CD4-positive, alpha-beta T cell treated with Interleukin-17A for 1 hour (primary cell): ENCODE measurements around the gene INTS4.
"Not testable (repeated sequence)": the region's sequence is repeated elsewhere in the genome, so short reads cannot be mapped to it uniquely, and the experiment has no call there.

Source experiments
- DNase-seq: peaks from one replicate; pipeline ENCODE4 v3.0.0-alpha.2; 2020

The INTS4 gene

DNA sequence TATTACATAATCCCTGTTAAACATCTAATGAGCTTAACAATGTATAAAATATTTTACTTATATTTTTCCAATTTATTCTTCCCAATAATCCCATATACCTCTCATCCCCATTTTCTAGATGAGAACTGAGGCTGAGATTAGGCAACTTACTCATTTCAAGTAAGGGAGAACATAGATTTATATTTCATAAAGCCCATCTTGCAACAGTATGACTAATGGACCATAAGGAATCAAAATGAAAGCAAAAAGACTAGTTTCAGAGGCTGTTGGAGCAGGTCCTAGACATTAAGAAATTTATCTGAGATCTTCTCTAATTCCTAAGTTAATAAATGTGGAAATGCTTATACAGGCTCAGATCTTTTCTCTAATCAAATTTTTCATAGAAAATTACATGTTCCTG, 52.0 kb downstream of the INTS4 start:
- not testable (repeated sequence) for DNase-seq

GRCh38 chr11:77933596-77933995, 60.9 kb downstream of the INTS4 start:
- not testable (repeated sequence) for DNase-seq

DNA sequence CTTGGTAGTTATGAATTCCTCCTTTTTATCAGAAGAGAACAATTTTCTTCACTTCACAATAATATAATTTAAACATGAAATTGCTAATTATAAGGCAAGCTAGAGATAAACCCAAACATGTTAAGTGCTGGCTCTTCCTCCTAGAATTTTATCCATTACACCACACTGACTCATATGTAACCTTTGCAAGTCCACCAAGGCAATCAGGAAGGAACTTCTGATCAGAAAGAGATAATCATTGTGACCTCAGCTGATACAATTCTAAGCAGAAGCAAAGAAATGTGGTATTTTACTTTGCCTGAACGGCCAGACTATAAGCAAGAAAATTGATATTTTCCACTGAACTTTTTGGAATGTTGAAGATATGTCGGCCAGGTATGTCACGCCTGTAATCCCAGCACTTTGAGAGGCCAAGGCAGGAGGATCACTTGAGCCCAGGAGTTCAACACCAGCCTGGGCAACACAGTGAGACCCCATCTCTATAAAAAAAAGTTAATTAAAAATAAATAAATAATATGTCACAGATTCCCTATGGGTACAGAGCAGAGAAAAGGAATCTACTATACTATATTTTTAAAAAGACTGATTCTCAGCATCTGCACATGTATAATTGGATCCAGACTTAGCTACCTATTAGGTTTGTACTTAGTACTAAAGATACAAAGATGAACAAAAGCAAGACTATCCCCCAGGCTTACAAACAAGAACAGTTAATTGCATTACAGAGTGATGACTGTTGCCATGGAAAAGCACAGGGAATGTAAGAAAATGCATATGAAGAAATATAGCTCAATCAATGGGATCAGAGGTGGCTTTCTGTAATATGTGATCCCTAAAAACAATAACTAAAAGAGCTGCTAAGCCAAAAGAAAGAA, 63.9 kb downstream of the INTS4 start:
- not testable (repeated sequence) for DNase-seq

- not testable (repeated sequence) for DNase-seq
Measured at GRCh38 chr11:77917713-77918112, 76.8 kb downstream of the INTS4 start.

DNA sequence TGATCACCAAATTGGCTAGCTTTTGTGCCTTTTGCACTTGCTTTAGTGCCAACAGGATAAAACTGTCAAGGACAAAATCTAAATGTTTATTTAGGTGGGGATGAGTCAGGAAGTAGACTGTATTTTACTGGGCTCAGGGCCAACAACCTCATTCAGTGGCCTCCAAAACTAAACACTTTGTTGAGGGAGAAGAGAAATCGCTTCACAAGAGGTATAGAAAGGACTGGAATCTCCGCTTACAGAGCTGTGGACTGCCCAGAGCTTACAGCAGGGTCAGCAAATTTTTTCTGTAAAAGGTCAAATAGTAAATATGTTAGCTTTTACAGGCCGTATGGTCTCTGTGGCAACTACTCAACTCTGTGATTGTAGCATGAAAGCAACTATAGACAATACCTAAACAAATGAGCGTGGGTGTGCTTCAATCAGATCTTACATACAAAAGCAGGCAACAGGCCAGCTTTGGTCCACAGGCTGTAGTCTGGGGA, 80.1 kb downstream of the INTS4 start:
- not testable (repeated sequence) for DNase-seq

DNA sequence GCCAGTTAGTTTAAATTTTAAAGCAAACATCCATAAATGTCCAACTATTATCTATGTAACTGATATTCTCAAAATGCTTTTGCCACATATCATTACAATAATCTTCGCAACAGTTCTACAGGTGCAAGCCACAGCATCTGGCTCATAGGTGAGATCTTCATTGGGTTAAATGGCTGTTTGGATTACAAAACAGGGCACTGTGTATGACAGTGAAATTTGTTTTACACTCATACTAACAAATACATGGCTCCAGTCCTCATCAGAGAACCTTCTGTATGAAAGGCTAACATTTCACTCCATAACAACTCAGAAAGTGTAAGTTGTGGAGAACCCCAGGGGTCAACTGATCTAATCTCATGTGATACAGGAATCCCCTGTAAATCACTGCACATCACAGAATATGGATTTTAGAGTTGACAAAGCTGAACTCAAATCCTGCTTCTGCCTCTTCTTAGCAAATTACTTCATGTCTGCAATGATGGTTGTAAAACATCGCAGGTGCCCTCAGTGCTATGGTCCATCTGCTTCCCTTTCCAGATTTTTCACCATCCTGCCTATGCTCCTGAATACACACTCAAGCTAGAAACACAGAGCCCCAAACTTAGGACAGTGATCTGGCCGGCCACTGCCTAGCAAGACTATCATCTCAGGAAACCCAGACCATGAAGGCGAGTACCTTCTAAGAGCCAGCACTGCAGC, 80.7 kb downstream of the INTS4 start:
- not testable (repeated sequence) for DNase-seq

- not testable (repeated sequence) for DNase-seq
Measured at GRCh38 chr11:77910828-77911227, 83.6 kb downstream of the INTS4 start.

DNA sequence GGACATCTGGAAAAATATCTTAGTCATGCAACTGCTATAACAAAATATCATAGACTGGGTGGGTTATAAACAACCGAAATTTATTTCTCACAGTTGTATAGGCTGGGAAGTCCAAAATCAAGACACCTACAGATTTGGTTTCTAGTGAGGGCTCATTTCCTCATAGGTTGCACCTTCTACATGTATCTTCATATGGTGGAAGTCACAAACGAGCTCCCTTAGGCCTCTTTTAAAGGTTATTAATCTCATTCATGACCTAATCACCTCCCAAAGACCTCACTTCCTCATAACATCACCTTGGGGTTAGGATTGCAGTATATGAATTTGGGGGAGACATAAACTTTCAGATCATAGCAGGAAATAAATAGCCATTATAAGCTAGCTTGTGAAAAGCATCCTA, 85.2 kb downstream of the INTS4 start:
- DNase-seq: no peak

GRCh38 chr11:77908835-77909234, 85.6 kb downstream of the INTS4 start:
- no peak for DNase-seq

- not testable (repeated sequence) for DNase-seq
Measured at GRCh38 chr11:77894949-77895348, 99.5 kb downstream of the INTS4 start.

GRCh38 chr11:77891703-77892102, 102.8 kb downstream of the INTS4 start:
- DNase-seq: not testable (repeated sequence)

DNA sequence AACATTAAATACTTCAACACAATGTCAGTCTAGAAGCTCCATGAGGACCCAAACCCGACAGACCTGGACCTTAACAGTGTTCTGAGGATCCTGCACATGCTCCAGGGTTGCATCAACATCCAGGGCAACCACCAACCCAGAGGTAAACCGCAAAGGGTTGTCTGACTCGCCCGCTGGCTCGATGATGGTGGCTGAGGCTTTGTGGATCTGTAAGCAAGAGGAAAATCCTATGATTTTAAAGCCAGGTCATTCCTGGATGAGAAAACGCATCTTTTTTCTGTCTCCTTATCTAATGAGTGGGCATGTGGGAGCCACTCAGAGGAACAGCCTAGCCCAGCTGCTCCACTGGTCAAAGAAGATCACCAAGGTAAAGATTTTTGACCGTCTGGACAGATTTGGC, 103.2 kb downstream of the INTS4 start:
- DNase-seq: not testable (repeated sequence)

DNA sequence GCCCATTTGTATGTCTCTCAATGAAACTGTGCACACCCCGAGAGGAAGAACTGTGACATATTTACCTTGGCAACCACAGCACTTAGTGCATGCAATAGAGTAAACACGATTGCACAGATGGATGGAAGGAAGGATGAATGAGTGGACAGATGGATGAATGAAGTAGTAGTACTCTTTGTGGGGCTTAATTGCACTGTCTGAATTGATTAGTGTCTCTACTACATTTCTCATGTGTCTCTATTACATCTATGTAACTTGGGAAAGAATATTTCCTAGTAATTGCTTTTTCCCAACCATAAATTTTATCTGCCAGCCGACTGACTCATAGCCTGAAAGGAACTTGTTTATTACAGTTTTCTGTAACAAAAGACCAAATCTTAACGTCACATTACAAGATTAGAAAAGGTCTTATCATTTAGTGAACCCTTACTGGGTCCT, 103.8 kb downstream of the INTS4 start:
- DNase-seq: not testable (repeated sequence)

- not testable (repeated sequence) for DNase-seq
Measured at GRCh38 chr11:77890100-77890614, 104.3 kb downstream of the INTS4 start.

GRCh38 chr11:77889045-77889444, 105.4 kb downstream of the INTS4 start:
- not testable (repeated sequence) for DNase-seq

GRCh38 chr11:77886401-77886800, 108.1 kb downstream of the INTS4 start:
- no peak for DNase-seq

DNA sequence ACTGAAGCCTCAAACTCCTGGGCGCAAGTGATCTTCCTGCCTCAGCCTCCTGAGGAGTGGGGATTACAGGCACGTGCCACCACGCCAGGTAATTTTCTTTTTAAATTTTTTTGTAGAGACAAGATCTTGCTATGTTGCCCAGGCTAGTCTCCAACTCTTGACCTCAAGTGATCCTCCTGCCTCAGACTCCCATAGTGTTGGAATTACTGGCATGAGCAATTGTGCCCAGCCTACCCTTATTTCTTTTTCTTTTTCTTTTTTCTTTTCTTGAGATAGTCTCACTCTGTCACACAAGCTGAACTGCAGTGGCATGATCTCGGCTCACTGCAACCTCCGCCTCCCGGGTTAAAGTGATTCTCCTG, 109.7 kb downstream of the INTS4 start:
- DNase-seq: no peak

DNA sequence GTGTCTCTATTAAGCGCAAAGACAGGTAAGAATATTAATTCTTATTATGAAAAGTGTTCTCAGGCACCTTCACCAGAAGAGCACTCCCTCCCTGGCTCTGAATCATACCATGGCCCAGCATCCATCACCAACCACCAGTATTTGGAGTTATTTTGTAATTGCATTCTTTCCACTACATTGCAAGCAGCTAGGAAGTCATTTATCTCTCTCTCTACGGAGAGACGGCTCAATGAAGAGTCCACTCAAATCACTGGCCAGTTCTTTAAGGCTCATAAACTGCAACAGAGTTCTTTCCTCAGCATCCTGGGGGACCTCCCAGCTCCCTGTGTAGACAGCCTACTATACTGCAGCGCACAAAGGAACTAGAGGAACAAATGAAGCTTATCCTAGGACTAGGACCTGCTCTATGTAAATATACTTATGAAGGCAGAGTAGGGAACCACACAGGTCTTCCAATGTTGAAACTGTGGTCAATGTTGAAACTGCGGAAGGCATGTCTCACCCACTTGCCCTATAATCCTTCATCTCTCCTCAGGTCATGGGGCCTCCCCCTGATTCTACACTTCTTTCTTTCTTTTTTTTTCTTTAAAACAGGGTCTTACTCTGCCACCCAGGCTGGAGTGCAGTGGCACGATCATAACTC, 110.2 kb downstream of the INTS4 start:
- no peak for DNase-seq

- no peak for DNase-seq
Measured at GRCh38 chr11:77883775-77884174, 110.7 kb downstream of the INTS4 start.

GRCh38 chr11:77882396-77882795, 112.1 kb downstream of the INTS4 start:
- no peak for DNase-seq

DNA sequence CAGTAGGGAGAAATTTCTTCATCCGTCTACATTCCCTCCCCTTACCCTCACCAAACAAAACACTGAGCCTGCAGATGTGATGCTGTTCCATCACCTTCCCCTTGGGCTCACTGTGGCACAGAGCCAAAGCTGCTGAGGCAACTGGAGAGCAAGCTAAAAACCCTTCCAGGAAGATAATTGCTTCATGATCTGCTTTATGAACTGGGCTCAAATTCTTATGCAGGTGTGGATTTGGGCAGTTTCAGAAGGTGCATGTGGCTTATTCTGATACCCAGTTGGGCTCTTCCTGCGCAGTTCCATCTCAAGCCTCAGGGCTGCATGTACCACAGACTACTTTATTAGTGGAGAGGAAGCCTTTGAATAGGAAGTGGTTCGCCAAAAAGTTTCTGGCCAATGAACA, 115.2 kb downstream of the INTS4 start:
- no peak for DNase-seq

- DNase-seq: not testable (repeated sequence)
Measured at GRCh38 chr11:77878247-77878646, 116.2 kb downstream of the INTS4 start.

DNA sequence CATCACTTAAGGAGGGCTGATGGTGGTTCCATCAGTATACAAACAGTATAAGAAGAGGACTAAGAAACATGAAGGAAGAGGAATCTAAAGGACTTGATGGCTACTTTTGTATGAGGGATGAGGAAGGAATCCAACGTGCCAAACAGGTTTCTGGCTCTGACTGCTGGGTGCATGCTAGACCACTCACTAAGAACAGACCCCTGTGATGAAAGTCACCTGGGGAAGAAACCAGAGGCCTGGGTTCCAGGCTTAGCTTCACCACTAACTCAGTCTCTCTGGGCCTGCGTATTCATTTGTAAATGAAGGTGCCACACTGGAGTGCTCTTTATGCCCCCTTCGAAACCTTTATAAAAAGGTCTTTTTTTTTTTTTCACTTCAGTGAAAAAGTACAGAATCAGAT, 118.4 kb downstream of the INTS4 start:
- no peak for DNase-seq
